ENCODE measurements around the gene COQ8A. TPM values are rescaled to one million over a fixed set of nuclear protein-coding genes. Genes with fewer than 3 reads are reported as not detected.

Gene COQ8A
- total RNA-seq, 1 donor from 2014 or later: 41.9 TPM

DNA sequence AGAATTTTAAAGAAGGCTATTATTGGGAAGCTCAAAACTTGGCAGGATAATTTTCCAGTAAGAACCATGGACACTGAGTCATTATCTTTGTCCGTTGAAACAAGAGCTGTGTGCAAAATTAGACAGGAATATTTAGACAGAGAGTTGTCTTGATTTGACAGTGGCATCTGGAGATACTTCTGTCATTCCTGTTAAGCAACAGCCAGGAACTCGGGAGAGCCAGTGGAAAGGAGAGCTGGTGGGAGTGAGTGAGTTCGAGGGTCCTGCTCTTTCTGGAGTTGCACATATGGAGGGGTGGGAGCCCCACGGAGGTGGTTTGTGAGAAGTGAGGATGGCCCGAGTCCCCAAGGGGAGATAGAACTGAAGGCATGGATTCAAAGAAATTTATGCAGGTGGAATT is 3.1 kb downstream of the COQ8A start:
- peak overlapping the region; percentile 40 for H3K4me3 Mint-ChIP-seq (ENCODE audit: unreplicated experiment)
- DNase-seq: no peak
- H3K36me3 Mint-ChIP-seq (ENCODE audit: unreplicated experiment): peaks cover 2% of the 10 kb centered on the region
- peaks cover 9% of the 10 kb centered on the region for H3K27me3 Mint-ChIP-seq (ENCODE audit: unreplicated experiment)
- H3K4me1 Mint-ChIP-seq (ENCODE audit: low read depth, unreplicated experiment): peaks cover 60% of the 10 kb centered on the region
- TF ChIP-seq, protein P1, sequence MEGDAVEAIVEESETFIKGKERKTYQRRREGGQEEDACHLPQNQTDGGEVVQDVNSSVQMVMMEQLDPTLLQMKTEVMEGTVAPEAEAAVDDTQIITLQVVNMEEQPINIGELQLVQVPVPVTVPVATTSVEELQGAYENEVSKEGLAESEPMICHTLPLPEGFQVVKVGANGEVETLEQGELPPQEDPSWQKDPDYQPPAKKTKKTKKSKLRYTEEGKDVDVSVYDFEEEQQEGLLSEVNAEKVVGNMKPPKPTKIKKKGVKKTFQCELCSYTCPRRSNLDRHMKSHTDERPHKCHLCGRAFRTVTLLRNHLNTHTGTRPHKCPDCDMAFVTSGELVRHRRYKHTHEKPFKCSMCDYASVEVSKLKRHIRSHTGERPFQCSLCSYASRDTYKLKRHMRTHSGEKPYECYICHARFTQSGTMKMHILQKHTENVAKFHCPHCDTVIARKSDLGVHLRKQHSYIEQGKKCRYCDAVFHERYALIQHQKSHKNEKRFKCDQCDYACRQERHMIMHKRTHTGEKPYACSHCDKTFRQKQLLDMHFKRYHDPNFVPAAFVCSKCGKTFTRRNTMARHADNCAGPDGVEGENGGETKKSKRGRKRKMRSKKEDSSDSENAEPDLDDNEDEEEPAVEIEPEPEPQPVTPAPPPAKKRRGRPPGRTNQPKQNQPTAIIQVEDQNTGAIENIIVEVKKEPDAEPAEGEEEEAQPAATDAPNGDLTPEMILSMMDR (IDR thresholded peaks at IDR 0.05; ENCODE audit: partially characterized antibody, unreplicated experiment): no peak
- no peak overlapping the region for H3K27ac Mint-ChIP-seq (ENCODE audit: unreplicated experiment)
- H3K9me3 Mint-ChIP-seq (ENCODE audit: unreplicated experiment): peaks cover 23% of the 10 kb centered on the region

GRCh38 chr1:226943927-226944326 is 3.8 kb downstream of the COQ8A start:
- Mint-ChIP-seq H3K36me3 (ENCODE audit: unreplicated experiment) (peaks cover 9% of the 10 kb centered on the region), H3K4me3 (ENCODE audit: unreplicated experiment) (peak overlapping the region; percentile 36), H3K9me3 (ENCODE audit: unreplicated experiment) (peaks cover 24% of the 10 kb centered on the region), H3K27ac (ENCODE audit: unreplicated experiment) (peak overlapping the region; percentile 25), H3K4me1 (ENCODE audit: low read depth, unreplicated experiment) (peaks cover 52% of the 10 kb centered on the region), H3K27me3 (ENCODE audit: unreplicated experiment) (peaks cover 10% of the 10 kb centered on the region)
- no peak for DNase-seq
- TF ChIP-seq, protein P1 (IDR thresholded peaks at IDR 0.05; ENCODE audit: partially characterized antibody, unreplicated experiment): no peak

DNA sequence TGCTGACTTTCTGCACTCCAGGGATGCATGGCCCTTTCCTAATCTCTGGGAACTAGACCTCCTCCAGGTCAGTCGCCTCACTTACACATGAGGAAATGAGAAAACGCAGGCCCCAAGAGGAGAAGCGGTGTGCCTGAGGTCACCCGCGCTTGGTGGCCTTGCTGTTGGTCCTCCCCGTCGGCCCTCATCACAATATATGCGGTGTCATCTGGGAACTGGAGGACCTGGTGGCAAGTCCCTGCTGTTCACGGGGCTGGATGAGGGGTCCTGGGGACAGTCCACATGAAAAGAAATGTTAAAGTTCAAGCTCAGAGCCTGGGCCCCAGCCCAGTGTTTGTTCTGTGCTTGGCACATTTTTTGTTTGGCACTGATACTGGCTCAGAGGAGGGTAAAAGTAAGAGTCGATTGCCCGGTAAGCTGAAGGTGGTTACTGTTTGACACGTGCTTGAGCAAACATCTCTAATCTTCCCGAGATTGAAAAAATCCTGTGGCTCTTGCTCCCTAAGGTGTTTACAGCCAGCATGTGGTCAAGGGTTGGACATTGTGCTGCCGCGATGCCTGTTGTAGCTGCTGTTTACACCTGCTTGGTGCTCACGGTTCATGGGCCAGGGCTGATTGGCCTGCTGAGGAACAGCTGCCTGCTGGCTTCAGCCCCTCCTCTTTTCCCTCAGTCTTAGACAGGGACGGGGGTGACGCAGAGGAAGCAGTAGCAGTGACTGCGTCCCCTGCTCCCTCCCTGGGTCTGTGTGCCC is 5.2 kb downstream of the COQ8A start:
- peaks cover 49% of the 10 kb centered on the region for H3K4me1 Mint-ChIP-seq (ENCODE audit: low read depth, unreplicated experiment)

DNA sequence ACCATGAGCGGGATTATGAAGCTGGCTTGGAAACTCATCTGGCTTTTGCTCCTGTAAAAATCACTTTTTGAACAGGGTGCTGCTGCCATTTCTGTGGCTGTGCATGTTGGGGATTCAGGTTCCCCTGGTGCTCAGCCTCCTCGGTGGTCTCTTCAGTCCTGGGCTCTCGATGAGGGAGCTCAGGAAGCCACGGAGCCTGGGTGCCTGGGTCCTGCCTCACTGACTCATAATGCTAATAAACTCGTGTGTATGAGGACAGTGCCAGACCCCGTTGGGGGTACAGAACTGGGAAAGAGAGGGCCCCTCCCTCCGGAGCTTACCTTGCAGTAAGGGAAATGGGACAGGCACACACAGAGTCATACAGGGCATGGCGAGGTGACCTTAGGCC is 5.8 kb downstream of the COQ8A start:
- Mint-ChIP-seq H3K9me3 (ENCODE audit: unreplicated experiment) (peaks cover 21% of the 10 kb centered on the region), H3K4me3 (ENCODE audit: unreplicated experiment) (peak overlapping the region; percentile 48), H3K36me3 (ENCODE audit: unreplicated experiment) (peaks cover 9% of the 10 kb centered on the region), H3K4me1 (ENCODE audit: low read depth, unreplicated experiment) (peaks cover 49% of the 10 kb centered on the region), H3K27me3 (ENCODE audit: unreplicated experiment) (peaks cover 9% of the 10 kb centered on the region), H3K27ac (ENCODE audit: unreplicated experiment) (peak overlapping the region; percentile 67)
- no peak for DNase-seq
- TF ChIP-seq, protein P1 (IDR thresholded peaks at IDR 0.05; ENCODE audit: partially characterized antibody, unreplicated experiment): no peak

More for the DNA sequence above, 5.2 kb downstream of the COQ8A start:
- TF ChIP-seq, protein P1 (IDR thresholded peaks at IDR 0.05; ENCODE audit: partially characterized antibody, unreplicated experiment): no peak
- Mint-ChIP-seq H3K27ac (ENCODE audit: unreplicated experiment) (peak overlapping the region; percentile 67), H3K4me3 (ENCODE audit: unreplicated experiment) (peak overlapping the region; percentile 48), H3K36me3 (ENCODE audit: unreplicated experiment) (peaks cover 9% of the 10 kb centered on the region), H3K27me3 (ENCODE audit: unreplicated experiment) (peaks cover 10% of the 10 kb centered on the region), H3K9me3 (ENCODE audit: unreplicated experiment) (peaks cover 24% of the 10 kb centered on the region)
- no peak for DNase-seq

GRCh38 chr1:226946285-226946684 is 6.2 kb downstream of the COQ8A start:
- Mint-ChIP-seq H3K4me1 (ENCODE audit: low read depth, unreplicated experiment) (peaks cover 46% of the 10 kb centered on the region), H3K36me3 (ENCODE audit: unreplicated experiment) (peaks cover 9% of the 10 kb centered on the region), H3K27me3 (ENCODE audit: unreplicated experiment) (peaks cover 8% of the 10 kb centered on the region), H3K9me3 (ENCODE audit: unreplicated experiment) (peaks cover 18% of the 10 kb centered on the region), H3K4me3 (ENCODE audit: unreplicated experiment) (peak overlapping the region; percentile 31), H3K27ac (ENCODE audit: unreplicated experiment) (peak overlapping the region; percentile 67)
- DNase-seq: no peak
- TF ChIP-seq, protein P1 (IDR thresholded peaks at IDR 0.05; ENCODE audit: partially characterized antibody, unreplicated experiment): no peak

Data from glutamatergic neuron (in vitro differentiated cells).